ENCODE measurements around the gene FAM149B1. TPM values are rescaled to one million over a fixed set of nuclear protein-coding genes. Genes with fewer than 3 reads are reported as not detected.

FAM149B1 gene
- total RNA-seq, 2 experiments from 2014 or later: 13.3 to 13.7 TPM

DNA sequence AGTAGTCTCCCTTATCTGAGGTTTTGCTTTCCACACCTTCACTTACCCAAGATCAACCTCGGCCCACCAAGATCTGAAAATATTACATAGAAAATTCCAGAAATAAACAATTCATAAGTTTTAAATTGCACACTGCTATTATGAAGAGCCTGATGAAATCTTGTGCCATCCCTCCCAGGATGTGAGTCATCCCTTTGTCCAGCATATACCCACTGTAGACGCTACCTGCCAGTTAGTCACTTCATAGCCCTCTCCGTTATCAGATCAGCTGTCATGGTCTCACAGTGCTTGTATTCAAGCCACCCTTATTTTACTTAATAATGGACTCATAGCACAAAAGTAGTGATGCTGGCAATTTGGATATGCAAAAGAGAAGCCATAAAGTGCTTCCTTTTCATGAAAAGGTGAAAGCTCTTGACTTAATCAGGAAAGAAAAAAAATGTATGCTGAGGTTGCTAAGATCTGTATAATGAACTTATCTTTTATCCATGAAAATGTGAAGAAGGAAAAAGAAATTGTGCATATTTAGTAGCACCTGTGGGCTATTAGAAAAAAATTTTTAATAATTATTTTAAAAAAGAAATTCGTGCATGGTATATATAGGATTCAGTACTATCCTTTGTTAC lies 94.3 kb downstream of the FAM149B1 start:
- no peak overlapping the region for H3K27ac Mint-ChIP-seq
- CTCF ChIA-PET: interaction anchor here (2.1 kb wide), 1 partner anchor 8 kb away, joined by 6 read pairs; no protein-coding TSS in a partner anchor
- DNase-seq: no peak

DNA sequence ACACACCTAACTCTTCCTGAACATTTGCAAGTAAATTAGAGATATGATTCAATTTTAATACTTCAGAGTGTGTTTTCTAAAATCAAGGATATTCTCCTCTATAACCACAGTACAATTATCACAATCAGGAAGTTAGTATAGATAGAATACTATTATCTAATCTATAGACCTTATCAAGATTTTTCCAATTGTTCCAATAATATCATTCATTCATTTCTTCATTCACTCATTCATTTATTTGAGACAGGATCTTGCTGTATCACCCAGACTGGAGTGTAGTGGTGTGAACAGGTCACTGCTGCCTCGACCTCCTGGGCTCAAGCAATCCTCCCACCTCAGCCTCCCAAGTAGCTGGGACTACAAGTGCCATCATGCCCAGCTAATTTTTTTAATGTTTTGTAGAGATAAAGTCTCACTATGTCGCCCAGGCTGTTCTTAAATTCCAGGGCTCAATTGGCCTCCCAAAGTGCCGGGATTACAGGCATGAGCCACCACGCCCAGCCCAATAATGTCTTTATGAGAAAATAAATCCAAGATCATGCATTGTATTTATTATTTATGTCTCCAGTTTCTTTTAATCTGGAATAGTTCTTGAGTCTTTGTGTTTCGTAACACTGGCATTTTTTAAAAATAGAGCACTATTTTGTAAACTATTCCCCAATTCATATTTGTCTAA lies 95.1 kb downstream of the FAM149B1 start:
- intact Hi-C loops (cut with micrococcal nuclease): no loop called here
- CTCF ChIA-PET: interaction anchor here (1.0 to 2.1 kb wide), 5 partner anchors 7 to 11 kb away, joined by 3 to 6 read pairs (median 4); no protein-coding TSS in a partner anchor
- Mint-ChIP-seq H3K27me3 (ENCODE audit: low read depth) (no peaks in the 10 kb centered on the region), H3K9me3 (no peaks in the 10 kb centered on the region), H3K4me3 (no peak overlapping the region), H3K27ac (no peak overlapping the region), H3K36me3 (ENCODE audit: low read depth) (no peaks in the 10 kb centered on the region), H3K4me1 (ENCODE audit: low read depth) (peaks cover 3% of the 10 kb centered on the region)
- DNase-seq: no peak

More for the DNA sequence above, 94.3 kb downstream of the FAM149B1 start:
- Mint-ChIP-seq H3K4me1 (ENCODE audit: low read depth) (peaks cover 3% of the 10 kb centered on the region), H3K4me3 (no peak overlapping the region), H3K36me3 (ENCODE audit: low read depth) (no peaks in the 10 kb centered on the region), H3K27me3 (ENCODE audit: low read depth) (no peaks in the 10 kb centered on the region), H3K9me3 (no peaks in the 10 kb centered on the region)
- intact Hi-C loops (cut with micrococcal nuclease): no loop called here

DNA sequence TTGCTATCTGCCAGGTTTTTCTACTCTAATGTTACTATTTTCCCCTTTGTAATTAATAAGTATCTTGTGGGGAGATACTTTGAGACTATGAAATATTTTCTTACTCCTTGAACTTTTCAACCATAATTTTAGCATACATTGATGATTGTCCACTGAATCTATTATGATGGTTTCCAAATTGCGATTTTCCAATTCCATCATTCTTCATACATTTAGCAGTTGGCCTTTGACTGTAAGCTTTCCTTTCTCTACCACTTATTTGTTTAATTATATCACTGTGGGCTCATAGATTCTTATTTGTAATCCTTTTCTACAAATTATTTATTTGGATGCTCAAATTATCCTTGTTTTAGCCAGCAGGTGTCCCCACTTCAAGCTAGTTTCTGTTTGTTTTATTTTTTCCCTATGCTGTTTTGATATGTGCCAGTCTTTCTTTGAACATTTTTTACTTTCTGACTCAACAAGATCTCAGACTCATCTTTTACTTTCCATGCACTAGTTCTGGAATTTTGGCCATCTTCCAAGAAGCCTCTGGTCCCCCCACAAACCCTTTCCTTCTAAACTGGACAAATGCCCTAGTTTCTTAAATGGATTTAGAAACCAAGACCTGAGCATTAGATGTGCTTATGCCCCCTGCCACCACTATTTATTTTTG lies 95.9 kb downstream of the FAM149B1 start:
- Mint-ChIP-seq H3K9me3 (no peaks in the 10 kb centered on the region), H3K27ac (no peak overlapping the region), H3K36me3 (ENCODE audit: low read depth) (no peaks in the 10 kb centered on the region), H3K4me3 (no peak overlapping the region), H3K4me1 (ENCODE audit: low read depth) (peaks cover 3% of the 10 kb centered on the region), H3K27me3 (ENCODE audit: low read depth) (no peaks in the 10 kb centered on the region)
- intact Hi-C loops (cut with micrococcal nuclease): loop anchor here (1.0 kb wide), 2 partner anchors 265 to 380 kb away; no protein-coding TSS in a partner anchor
- no peak for DNase-seq
- CTCF ChIA-PET: interaction anchor here (0.6 to 2.1 kb wide), 7 partner anchors 8 to 370 kb away, joined by 3 to 6 read pairs (median 4); no protein-coding TSS in a partner anchor

DNA sequence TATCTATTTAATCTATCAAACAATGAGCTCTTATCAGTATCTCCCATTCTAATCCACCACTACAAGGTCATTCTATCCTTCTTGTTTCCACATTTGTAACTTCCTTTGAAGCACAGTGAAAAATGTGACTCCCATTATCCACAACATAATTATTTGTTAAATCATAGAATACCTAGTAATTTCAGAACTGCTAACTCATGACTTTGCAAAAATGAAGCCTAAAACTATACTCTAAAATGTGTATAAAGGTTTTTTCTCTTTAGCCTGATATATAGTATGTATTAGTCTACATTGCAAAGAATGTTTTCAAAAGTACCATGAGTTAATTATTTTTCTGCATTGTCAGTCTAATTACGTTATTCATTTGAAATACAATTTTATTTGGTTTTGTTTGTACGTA lies 96.5 kb downstream of the FAM149B1 start:
- CTCF ChIA-PET: interaction anchor here (0.6 to 2.1 kb wide), 7 partner anchors 8 to 380 kb away, joined by 3 to 6 read pairs (median 4); no protein-coding TSS in a partner anchor
- intact Hi-C loops (cut with micrococcal nuclease): loop anchor here (1.0 kb wide), 2 partner anchors 265 to 380 kb away; no protein-coding TSS in a partner anchor

GRCh38 chr10:73281097-73281496 lies 113.2 kb downstream of the FAM149B1 start:
- Mint-ChIP-seq H3K27me3 (ENCODE audit: low read depth) (no peaks in the 10 kb centered on the region), H3K27ac (no peak overlapping the region), H3K4me1 (ENCODE audit: low read depth) (no peaks in the 10 kb centered on the region), H3K36me3 (ENCODE audit: low read depth) (no peaks in the 10 kb centered on the region), H3K9me3 (no peaks in the 10 kb centered on the region), H3K4me3 (no peak overlapping the region)
- DNase-seq: no peak
- CTCF ChIA-PET: no interaction called here
- intact Hi-C loops (cut with micrococcal nuclease): no loop called here

More for the DNA sequence above, 96.5 kb downstream of the FAM149B1 start:
- DNase-seq: no peak
- Mint-ChIP-seq H3K27me3 (ENCODE audit: low read depth) (no peaks in the 10 kb centered on the region), H3K9me3 (no peaks in the 10 kb centered on the region), H3K4me3 (no peak overlapping the region), H3K4me1 (ENCODE audit: low read depth) (peaks cover 3% of the 10 kb centered on the region), H3K36me3 (ENCODE audit: low read depth) (no peaks in the 10 kb centered on the region), H3K27ac (no peak overlapping the region)

DNA sequence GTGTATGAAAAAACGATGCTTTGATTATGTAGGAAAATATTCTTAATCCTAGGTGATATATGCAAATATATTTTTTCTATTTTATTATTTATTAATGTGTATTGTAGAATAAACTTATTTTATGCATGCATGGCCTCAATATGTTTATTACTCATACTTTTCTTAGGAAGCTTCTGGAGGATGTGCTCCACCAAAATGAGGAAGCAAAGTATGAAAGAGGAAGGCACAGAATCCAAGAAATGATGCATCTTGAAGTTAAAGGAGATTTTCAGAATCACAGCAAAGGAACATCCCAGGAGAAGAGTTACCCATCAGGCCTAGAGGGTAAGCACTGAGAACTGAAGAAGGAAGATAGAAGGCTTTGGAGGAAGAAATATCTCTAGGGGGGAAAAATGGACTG lies 119.5 kb downstream of the FAM149B1 start:
- DNase-seq: no peak
- H3K36me3 Mint-ChIP-seq (ENCODE audit: low read depth): peaks cover 8% of the 10 kb centered on the region
- H3K27ac Mint-ChIP-seq: no peak overlapping the region
- H3K9me3 Mint-ChIP-seq: peaks cover 2% of the 10 kb centered on the region
- H3K27me3 Mint-ChIP-seq (ENCODE audit: low read depth): no peaks in the 10 kb centered on the region
- CTCF ChIA-PET: no interaction called here
- intact Hi-C loops (cut with micrococcal nuclease): no loop called here
- no peaks in the 10 kb centered on the region for H3K4me1 Mint-ChIP-seq (ENCODE audit: low read depth)
- H3K4me3 Mint-ChIP-seq: no peak overlapping the region

- DNase-seq: no peak
- Mint-ChIP-seq H3K36me3 (ENCODE audit: low read depth) (peaks cover 8% of the 10 kb centered on the region), H3K4me3 (no peak overlapping the region), H3K27ac (no peak overlapping the region), H3K9me3 (peaks cover 2% of the 10 kb centered on the region), H3K4me1 (ENCODE audit: low read depth) (no peaks in the 10 kb centered on the region), H3K27me3 (ENCODE audit: low read depth) (no peaks in the 10 kb centered on the region)
- CTCF ChIA-PET: no interaction called here
- intact Hi-C loops (cut with micrococcal nuclease): no loop called here
Observed at GRCh38 chr10:73289958-73290357, 122.0 kb downstream of the FAM149B1 start.

- Mint-ChIP-seq H3K4me3 (no peak overlapping the region), H3K36me3 (ENCODE audit: low read depth) (peaks cover 8% of the 10 kb centered on the region), H3K4me1 (ENCODE audit: low read depth) (no peaks in the 10 kb centered on the region), H3K9me3 (peaks cover 2% of the 10 kb centered on the region), H3K27ac (no peak overlapping the region), H3K27me3 (ENCODE audit: low read depth) (no peaks in the 10 kb centered on the region)
- intact Hi-C loops (cut with micrococcal nuclease): no loop called here
- CTCF ChIA-PET: interaction anchor here (0.6 kb wide), 1 partner anchor 216 kb away, joined by 4 read pairs; no protein-coding TSS in a partner anchor
- no peak for DNase-seq
Observed at GRCh38 chr10:73293461-73293860, 125.5 kb downstream of the FAM149B1 start.

Other genes starting within 250 kb of the FAM149B1 start
- not detected for gene PLA2G12B, start 213.3 kb upstream of the FAM149B1 start, total RNA-seq
- 10 to 100 TPM; 15.3 to 15.9 TPM for gene P4HA1, start 71.3 kb upstream of the FAM149B1 start, total RNA-seq
- under 1 TPM; 0.72 to 0.83 TPM for gene NUDT13, start 57.7 kb upstream of the FAM149B1 start, total RNA-seq
- 10 to 100 TPM; 26.5 to 28.1 TPM for gene ECD, start 111 bp upstream of the FAM149B1 start, total RNA-seq
- 10 to 100 TPM; 55.2 to 57.2 TPM for gene DNAJC9, start 79.1 kb downstream of the FAM149B1 start, total RNA-seq
- gene MRPS16, start 84.5 kb downstream of the FAM149B1 start, total RNA-seq: 100 to 1,000 TPM; 140 to 145 TPM
- under 1 TPM; 0.20 to 0.31 TPM for gene CFAP70, start 190.7 kb downstream of the FAM149B1 start, total RNA-seq
- gene ANXA7, start 245.9 kb downstream of the FAM149B1 start, total RNA-seq: 100 to 1,000 TPM; 130 to 134 TPM